K562 (cell line): Measurements from ENCODE around the gene TAF11. TPM values are rescaled to one million over a fixed set of nuclear protein-coding genes. Genes with fewer than 3 reads are reported as not detected.

Experiments used
- CHD2 ChIP-seq: IDR thresholded peaks from 2 replicates; pipeline ENCODE4 v1.6.1; 2011; ENCODE audit warnings: low read depth, low read length
- ELF1 ChIP-seq: fragments of 200-800 bp; sonication (Bioruptor generic); IDR thresholded peaks from 2 replicates; pipeline ENCODE4 v1.6.1; 2016; ENCODE audit warnings: missing genetic modification characterization, missing compliant biosample characterization
- FOXK2 ChIP-seq, 2 experiments: fragments of 450-650 bp; IDR thresholded peaks in 1 of 2; conservative IDR thresholded peaks in 1 of 2; 2 replicates each; pipeline ENCODE4 v1.6.1; 2016; ENCODE audit warnings: low read depth in 2 of 2, mild to moderate bottlenecking in 1 of 2
- MAZ ChIP-seq, 2 experiments: fragments of 450-650 bp in 1 of 2; sonication (generic) in 1 of 2; formaldehyde crosslinking; IDR thresholded peaks in 1 of 2; conservative IDR thresholded peaks in 1 of 2; 2 replicates each; pipeline versions ENCODE4 v1.4.0 to v1.5.0; 2020; ENCODE audit warnings: mild to moderate bottlenecking in 1 of 2, missing genetic modification reagents in 1 of 2
- SAFB2 ChIP-seq: fragments of 200-400 bp; formaldehyde crosslinking; IDR thresholded peaks from 2 replicates; pipeline ENCODE4 v1.6.1; 2018; ENCODE audit warnings: borderline replicate concordance, low read length, low read depth, moderate library complexity; ENCODE audit not compliant: severe bottlenecking
- polyA plus RNA-seq, 8 experiments: library from polyadenylated mRNA; depleted of rRNA in 4 of 8; stranded (reverse) in 5 of 8; unstranded in 3 of 8; fragments of >200 nt; fragmentation: Nextera tagmentation in 2 of 8; fragmentation: Illumina TruSeq in 1 of 8; extraction: Ambion mirVana in 2 of 8; extraction: Trizol in 1 of 8; gene quantifications; 2 replicates each; pipeline versions ENCODE4 v1.2.1 to v1.2.3, GENCODE V29; 2011 to 2014; ENCODE audit warnings: inconsistent platforms in 1 of 8, missing spikeins in 1 of 8
- total RNA-seq, 7 experiments: library from RNA; depleted of rRNA in 6 of 7; stranded (reverse); fragments of >200 nt in 6 of 7; fragmentation: Illumina TruSeq in 2 of 7; extraction: Trizol in 2 of 7; gene quantifications; 2 replicates each; pipeline versions ENCODE4 v1.2.1 to v1.2.3, GENCODE V29; 2011 to 2021; ENCODE audit warnings: low replicate concordance in 1 of 7
- TF ChIP-seq, protein P1 (sequence below): sonication (generic); formaldehyde crosslinking; IDR thresholded peaks from 2 replicates; pipeline ENCODE4 v1.8.1; 2023; ENCODE audit warnings: missing genetic modification reagents, mild to moderate bottlenecking, borderline replicate concordance
- TF ChIP-seq, protein P2 (sequence below): sonication (generic); formaldehyde crosslinking; IDR thresholded peaks from 2 replicates; pipeline ENCODE4 v1.8.0; 2022; ENCODE audit warnings: mild to moderate bottlenecking, missing genetic modification reagents
- TF ChIP-seq, protein P3 (sequence below): fragments of 450-650 bp; formaldehyde crosslinking; IDR thresholded peaks from 2 replicates; pipeline ENCODE4 v1.4.0; 2022; ENCODE audit warnings: missing genetic modification characterization
- TF ChIP-seq, protein P4 (sequence below), 2 experiments: fragments of 450-650 bp; formaldehyde crosslinking in 1 of 2; IDR thresholded peaks; 2 replicates each; pipeline versions ENCODE4 v1.4.0 to v1.6.1; 2014 to 2020; ENCODE audit warnings: mild to moderate bottlenecking in 2 of 2, borderline replicate concordance in 1 of 2, low read depth in 1 of 2

Gene TAF11
- total and polyA plus RNA-seq, 9 of the 15 experiments (the other 6 are each of a cell fraction or from before 2014, with no cell fraction given) = 40.9 to 91.9 (median 71.9) TPM

DNA sequence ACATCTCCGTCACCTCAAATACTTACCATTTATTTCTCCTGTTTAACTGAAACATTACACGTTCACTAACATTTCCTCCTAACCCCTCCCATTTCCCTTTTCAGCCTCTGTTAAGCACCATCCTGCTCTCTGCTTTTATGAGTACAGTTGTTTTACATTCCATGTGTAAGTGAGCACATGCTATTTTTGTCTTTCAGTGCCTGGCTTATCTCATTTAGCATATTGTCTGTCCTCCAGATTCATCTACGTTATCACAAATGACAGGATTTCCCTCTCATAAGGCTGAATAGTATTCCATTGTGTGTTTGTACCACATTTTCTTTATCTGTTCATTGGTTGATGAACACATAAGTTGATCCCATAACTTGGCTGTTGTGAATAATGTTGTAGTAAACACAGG lies 22.7 kb downstream of the TAF11 start (continued):
- TF ChIP-seq MAZ (CRISPR knock-in tag; conservative IDR thresholded peaks at IDR 0.05 in 1 of 2, IDR thresholded peaks at IDR 0.05 in 1 of 2) (peak; percentile 29 to 78; a peak in 2 of 4 replicates), SAFB2 (no peak), FOXK2 (conservative IDR thresholded peaks at IDR 0.05 in 1 of 2, IDR thresholded peaks at IDR 0.05 in 1 of 2; ENCODE audit: low read depth in 2 of 2) (peak; percentile 92 to 94), ELF1 (tag) (no peak), CHD2 (no peak)
- TF ChIP-seq, protein P1, sequence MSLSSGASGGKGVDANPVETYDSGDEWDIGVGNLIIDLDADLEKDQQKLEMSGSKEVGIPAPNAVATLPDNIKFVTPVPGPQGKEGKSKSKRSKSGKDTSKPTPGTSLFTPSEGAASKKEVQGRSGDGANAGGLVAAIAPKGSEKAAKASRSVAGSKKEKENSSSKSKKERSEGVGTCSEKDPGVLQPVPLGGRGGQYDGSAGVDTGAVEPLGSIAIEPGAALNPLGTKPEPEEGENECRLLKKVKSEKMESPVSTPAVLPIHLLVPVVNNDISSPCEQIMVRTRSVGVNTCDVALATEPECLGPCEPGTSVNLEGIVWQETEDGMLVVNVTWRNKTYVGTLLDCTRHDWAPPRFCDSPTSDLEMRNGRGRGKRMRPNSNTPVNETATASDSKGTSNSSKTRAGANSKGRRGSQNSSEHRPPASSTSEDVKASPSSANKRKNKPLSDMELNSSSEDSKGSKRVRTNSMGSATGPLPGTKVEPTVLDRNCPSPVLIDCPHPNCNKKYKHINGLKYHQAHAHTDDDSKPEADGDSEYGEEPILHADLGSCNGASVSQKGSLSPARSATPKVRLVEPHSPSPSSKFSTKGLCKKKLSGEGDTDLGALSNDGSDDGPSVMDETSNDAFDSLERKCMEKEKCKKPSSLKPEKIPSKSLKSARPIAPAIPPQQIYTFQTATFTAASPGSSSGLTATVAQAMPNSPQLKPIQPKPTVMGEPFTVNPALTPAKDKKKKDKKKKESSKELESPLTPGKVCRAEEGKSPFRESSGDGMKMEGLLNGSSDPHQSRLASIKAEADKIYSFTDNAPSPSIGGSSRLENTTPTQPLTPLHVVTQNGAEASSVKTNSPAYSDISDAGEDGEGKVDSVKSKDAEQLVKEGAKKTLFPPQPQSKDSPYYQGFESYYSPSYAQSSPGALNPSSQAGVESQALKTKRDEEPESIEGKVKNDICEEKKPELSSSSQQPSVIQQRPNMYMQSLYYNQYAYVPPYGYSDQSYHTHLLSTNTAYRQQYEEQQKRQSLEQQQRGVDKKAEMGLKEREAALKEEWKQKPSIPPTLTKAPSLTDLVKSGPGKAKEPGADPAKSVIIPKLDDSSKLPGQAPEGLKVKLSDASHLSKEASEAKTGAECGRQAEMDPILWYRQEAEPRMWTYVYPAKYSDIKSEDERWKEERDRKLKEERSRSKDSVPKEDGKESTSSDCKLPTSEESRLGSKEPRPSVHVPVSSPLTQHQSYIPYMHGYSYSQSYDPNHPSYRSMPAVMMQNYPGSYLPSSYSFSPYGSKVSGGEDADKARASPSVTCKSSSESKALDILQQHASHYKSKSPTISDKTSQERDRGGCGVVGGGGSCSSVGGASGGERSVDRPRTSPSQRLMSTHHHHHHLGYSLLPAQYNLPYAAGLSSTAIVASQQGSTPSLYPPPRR (CRISPR knock-in tag) = 0 out of 2 replicates have a peak, but pooled peaks have one; percentile 68
- TF ChIP-seq, protein P2, sequence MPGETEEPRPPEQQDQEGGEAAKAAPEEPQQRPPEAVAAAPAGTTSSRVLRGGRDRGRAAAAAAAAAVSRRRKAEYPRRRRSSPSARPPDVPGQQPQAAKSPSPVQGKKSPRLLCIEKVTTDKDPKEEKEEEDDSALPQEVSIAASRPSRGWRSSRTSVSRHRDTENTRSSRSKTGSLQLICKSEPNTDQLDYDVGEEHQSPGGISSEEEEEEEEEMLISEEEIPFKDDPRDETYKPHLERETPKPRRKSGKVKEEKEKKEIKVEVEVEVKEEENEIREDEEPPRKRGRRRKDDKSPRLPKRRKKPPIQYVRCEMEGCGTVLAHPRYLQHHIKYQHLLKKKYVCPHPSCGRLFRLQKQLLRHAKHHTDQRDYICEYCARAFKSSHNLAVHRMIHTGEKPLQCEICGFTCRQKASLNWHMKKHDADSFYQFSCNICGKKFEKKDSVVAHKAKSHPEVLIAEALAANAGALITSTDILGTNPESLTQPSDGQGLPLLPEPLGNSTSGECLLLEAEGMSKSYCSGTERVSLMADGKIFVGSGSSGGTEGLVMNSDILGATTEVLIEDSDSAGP (CRISPR knock-in tag) = no peak
- TF ChIP-seq, protein P3, sequence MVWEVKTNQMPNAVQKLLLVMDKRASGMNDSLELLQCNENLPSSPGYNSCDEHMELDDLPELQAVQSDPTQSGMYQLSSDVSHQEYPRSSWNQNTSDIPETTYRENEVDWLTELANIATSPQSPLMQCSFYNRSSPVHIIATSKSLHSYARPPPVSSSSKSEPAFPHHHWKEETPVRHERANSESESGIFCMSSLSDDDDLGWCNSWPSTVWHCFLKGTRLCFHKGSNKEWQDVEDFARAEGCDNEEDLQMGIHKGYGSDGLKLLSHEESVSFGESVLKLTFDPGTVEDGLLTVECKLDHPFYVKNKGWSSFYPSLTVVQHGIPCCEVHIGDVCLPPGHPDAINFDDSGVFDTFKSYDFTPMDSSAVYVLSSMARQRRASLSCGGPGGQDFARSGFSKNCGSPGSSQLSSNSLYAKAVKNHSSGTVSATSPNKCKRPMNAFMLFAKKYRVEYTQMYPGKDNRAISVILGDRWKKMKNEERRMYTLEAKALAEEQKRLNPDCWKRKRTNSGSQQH (CRISPR knock-in tag) = no peak
- TF ChIP-seq, protein P4, sequence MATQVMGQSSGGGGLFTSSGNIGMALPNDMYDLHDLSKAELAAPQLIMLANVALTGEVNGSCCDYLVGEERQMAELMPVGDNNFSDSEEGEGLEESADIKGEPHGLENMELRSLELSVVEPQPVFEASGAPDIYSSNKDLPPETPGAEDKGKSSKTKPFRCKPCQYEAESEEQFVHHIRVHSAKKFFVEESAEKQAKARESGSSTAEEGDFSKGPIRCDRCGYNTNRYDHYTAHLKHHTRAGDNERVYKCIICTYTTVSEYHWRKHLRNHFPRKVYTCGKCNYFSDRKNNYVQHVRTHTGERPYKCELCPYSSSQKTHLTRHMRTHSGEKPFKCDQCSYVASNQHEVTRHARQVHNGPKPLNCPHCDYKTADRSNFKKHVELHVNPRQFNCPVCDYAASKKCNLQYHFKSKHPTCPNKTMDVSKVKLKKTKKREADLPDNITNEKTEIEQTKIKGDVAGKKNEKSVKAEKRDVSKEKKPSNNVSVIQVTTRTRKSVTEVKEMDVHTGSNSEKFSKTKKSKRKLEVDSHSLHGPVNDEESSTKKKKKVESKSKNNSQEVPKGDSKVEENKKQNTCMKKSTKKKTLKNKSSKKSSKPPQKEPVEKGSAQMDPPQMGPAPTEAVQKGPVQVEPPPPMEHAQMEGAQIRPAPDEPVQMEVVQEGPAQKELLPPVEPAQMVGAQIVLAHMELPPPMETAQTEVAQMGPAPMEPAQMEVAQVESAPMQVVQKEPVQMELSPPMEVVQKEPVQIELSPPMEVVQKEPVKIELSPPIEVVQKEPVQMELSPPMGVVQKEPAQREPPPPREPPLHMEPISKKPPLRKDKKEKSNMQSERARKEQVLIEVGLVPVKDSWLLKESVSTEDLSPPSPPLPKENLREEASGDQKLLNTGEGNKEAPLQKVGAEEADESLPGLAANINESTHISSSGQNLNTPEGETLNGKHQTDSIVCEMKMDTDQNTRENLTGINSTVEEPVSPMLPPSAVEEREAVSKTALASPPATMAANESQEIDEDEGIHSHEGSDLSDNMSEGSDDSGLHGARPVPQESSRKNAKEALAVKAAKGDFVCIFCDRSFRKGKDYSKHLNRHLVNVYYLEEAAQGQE (IDR thresholded peaks at IDR 0.05; ENCODE audit: borderline replicate concordance) = peak; percentile 6; the same call in 1 of the 2 replicates
- TF ChIP-seq, protein P4 (CRISPR knock-in tag; IDR thresholded peaks at IDR 0.05; ENCODE audit: low read depth) = no peak
